ENCODE measurements around the gene DMBT1.

Gene DMBT1

DNA sequence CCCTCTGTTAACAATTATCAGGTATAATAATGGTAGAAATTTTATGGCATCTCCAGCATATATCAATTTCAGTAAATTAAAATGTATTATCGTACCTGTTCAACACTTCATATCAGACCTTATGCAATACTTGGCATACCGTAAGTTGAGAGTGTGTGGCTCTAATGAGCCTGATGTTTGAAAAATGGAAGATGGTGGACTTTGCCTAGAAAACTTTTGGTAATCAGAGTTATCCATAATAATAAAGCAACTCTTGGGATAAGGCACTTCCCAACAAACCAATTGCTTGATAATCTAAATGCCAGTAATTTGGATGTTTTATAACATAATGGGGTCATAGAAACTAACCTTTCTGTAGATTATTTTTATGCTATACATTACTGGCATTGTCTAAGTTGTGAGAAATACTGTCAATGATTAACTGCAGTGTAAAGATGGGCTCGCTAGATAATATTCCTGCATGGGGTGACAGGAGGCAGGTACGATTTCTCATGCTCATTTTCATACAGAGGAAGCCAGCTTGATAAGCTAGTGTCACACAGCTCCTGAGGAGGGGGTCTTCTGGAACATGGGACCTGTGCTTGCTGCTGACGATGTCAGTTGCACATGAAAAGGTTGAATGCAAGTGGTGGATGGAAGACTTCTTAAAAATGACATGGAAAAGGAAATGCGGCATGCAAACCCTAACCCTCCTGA is 27.8 kb upstream of the DMBT1 start:
- Mint-ChIP-seq H3K4me3 (no peak overlapping the region), H3K36me3 (no peaks in the 10 kb centered on the region), H3K9me3 (no peaks in the 10 kb centered on the region), H3K4me1 (peaks cover 10% of the 10 kb centered on the region), H3K27ac (no peak overlapping the region)
- ATAC-seq (no peak), DNase-seq (ENCODE audit: low spot score in 2 of 2) (no peak)

DNA sequence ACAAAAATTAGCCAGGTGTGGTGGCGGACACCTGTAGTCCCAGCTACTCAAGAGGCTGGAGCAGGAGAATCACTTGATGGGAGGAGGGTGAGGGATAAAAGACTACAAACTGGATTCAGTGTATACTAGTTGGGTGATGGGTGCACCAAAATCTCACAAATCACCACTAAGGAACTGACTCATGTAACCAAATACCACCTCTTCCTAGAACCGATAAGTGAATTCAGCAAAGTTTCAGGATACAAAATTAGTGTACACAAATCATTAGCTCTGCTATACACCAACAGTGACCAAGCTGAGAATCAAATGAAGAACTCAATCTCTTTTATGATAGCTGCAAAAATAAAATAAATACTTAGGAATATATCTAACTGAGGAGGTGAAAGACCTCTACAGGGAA is 23.0 kb upstream of the DMBT1 start:
- Mint-ChIP-seq H3K27ac (no peak overlapping the region), H3K36me3 (no peaks in the 10 kb centered on the region), H3K9me3 (no peaks in the 10 kb centered on the region), H3K4me1 (peaks cover 32% of the 10 kb centered on the region), H3K4me3 (no peak overlapping the region)
- ATAC-seq (peak; percentile 77), DNase-seq (ENCODE audit: low spot score in 2 of 2) (no peak)

DNA sequence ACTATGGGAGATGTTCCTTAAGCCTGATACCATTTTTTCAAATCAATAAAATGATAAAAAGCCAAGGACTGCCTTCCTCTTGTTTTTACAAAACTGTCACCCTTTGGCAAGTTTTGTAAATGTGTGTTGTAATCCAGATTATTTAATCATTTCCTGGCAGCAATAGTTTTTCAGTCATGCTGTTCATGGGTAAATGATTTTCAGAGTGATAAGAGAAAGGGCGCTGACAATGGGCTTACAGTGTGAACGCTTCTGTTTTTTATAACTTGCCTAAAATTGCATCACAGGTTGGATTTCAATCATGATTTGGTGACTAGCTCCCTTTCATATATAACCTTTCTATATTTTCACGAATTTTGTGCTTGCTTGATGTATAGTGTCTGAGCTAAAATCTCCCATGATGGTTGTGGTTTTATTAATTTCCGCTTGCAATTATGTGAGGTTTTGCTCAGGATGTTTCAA is 19.0 kb upstream of the DMBT1 start:
- no peak overlapping the region for H3K27ac Mint-ChIP-seq
- peaks cover 58% of the 10 kb centered on the region for H3K4me1 Mint-ChIP-seq
- no peaks in the 10 kb centered on the region for H3K36me3 Mint-ChIP-seq
- ATAC-seq (peak; percentile 72), DNase-seq (ENCODE audit: low spot score in 2 of 2) (no peak)
- no peak overlapping the region for H3K4me3 Mint-ChIP-seq
- H3K9me3 Mint-ChIP-seq, result no peaks in the 10 kb centered on the region

DNA sequence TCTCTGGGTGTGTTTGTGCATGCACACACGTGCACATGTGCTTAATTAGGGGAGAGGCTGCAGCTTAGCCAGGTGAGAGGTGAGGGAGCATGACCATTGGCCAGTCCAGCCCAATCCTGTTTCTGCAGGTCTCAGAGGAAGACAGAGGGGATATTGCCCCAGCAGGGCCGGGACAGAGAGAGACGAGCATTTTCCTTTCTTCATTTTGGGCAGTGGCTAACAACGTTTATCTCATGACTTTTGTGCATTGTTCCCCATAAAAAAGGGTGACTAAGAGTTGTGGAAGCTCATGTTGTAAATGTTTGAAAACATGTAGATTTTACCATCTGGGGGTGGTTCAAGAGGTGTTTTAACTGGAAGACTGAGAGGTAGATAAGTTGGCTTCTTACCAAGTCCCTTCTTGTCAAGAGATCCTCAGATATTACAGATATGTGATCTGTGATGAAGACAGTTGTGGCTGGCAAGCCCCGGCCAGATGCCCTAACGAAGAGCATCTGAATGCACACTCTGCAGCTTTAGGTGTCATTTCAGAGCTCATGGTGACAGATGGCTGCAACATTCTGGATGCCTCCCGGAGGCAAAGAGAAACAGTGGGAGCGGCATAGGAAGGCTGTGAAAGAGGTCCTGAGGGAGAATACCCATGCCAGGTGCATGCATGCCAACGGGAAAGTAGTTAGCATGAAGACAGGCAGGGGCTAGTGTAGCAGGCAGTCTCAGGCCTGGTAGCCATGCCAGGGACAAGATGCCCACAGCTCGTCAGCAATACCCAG is 16.7 kb upstream of the DMBT1 start:
- ATAC-seq, result peak; percentile 14
- peak overlapping the region; percentile 6 for H3K4me3 Mint-ChIP-seq
- peak overlapping the region; percentile 11 for H3K27ac Mint-ChIP-seq
- DNase-seq (ENCODE audit: low spot score in 2 of 2), result no peak
- H3K4me1 Mint-ChIP-seq, result peaks cover 49% of the 10 kb centered on the region
- H3K9me3 Mint-ChIP-seq, result no peaks in the 10 kb centered on the region
- H3K36me3 Mint-ChIP-seq, result no peaks in the 10 kb centered on the region

DNA sequence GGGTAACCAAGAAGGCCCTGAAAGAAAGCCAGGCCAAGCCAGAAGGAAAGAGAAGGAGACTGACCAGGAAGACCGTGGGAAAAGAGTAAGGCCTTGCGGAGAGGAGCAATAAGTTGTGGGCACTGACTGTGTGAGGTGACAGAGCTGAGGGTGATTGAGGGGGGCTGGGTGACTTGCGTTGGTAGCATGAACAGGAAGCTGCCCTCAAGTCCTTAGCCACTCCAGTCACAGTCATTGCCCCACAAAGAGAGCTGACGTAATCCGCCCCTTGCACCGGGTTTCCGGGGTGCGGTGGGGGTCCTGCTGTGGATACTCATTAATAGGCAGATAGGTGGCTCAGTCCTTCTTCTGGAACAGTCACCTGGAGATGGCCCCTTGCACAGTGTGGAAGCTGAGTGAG is 16.1 kb upstream of the DMBT1 start:
- H3K4me3 Mint-ChIP-seq, result no peak overlapping the region
- peaks cover 44% of the 10 kb centered on the region for H3K4me1 Mint-ChIP-seq
- DNase-seq (ENCODE audit: low spot score in 2 of 2), result no peak
- H3K36me3 Mint-ChIP-seq, result no peaks in the 10 kb centered on the region
- H3K9me3 Mint-ChIP-seq, result no peaks in the 10 kb centered on the region
- peak; percentile 87 for ATAC-seq
- H3K27ac Mint-ChIP-seq, result no peak overlapping the region

DNA sequence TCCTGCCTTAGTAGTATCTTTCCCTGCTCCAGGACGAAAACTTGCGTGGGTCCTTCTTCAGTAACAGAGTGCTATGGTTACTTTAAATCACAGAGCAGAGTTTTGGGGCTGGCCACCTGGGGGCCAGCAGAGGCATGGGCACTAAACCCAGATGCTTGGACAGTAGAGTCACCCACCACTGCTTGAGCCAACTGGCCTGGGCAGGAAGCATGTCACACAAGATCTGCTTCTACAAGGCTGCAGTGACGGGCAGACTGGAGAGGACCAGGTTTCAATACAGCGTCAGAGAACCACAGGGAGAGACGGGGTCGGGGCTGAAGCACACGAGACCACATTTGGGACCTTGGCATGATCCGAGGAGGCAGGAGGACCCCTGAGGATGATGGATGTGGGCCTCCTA is 14.3 kb upstream of the DMBT1 start:
- no peak for ATAC-seq
- Mint-ChIP-seq H3K9me3 (no peaks in the 10 kb centered on the region), H3K27ac (no peak overlapping the region)

DNA sequence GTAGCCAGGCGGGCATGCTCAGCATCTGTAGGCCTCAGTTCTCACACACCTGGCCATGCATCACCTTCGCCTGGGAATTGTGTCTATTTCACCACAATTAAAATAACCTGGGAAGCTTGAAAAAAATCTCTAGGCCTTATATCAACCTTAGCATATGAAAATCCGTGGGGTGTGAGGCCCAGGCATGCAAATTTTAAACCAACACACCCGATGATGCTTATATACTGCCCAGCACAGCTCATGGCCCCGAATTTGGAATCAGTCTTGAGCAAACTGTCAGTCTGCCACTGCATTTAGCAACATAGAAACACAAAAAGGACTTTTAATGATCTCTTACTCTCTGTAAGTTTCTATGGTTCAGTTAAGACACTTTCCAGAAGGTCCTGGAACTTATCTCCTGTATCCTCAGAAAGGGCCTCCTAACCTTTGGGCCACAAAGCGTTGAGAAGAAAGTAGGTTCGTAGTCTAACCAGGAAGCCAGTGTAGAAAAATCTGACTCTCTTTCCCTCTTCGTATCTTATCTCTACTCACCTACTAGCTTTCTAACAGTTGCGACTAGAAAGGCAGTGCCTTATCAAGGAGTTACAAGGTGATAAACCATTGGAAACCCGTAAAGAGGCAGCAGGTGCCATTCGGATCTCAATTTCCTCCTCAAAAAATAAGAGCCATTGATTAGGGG is 12.0 kb upstream of the DMBT1 start:
- ATAC-seq (no peak), DNase-seq (ENCODE audit: low spot score in 2 of 2) (no peak)
- Mint-ChIP-seq H3K27ac (no peak overlapping the region), H3K9me3 (no peaks in the 10 kb centered on the region), H3K4me3 (no peak overlapping the region), H3K4me1 (peaks cover 38% of the 10 kb centered on the region), H3K36me3 (no peaks in the 10 kb centered on the region)

More for the DNA sequence above, 14.3 kb upstream of the DMBT1 start:
- DNase-seq (ENCODE audit: low spot score in 2 of 2), result no peak
- no peaks in the 10 kb centered on the region for H3K36me3 Mint-ChIP-seq
- H3K4me1 Mint-ChIP-seq, result peaks cover 37% of the 10 kb centered on the region
- no peak overlapping the region for H3K4me3 Mint-ChIP-seq

DNA sequence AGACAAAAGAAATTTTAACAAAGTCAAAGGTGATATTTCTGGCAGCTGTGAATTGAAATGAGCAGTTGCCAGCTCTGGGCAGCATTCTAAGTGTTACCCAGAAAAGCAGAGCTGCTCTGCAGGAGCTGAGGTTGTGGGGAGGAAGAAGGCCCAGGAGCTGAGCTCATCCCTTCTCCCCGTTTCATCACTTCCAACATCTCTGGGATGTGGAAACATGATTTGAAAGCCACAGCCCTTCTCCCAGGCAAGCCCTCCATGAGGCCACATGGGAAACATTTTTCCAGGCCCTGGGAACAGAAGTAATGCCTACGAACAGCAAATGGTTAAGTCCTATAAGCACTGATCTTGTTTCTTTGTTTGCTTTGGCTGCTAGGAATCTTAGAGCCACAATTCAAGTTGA is 10.9 kb upstream of the DMBT1 start:
- no peak overlapping the region for H3K27ac Mint-ChIP-seq
- H3K9me3 Mint-ChIP-seq, result no peaks in the 10 kb centered on the region
- H3K4me1 Mint-ChIP-seq, result peaks cover 27% of the 10 kb centered on the region
- no peak overlapping the region for H3K4me3 Mint-ChIP-seq
- DNase-seq (ENCODE audit: low spot score in 2 of 2) (no peak), ATAC-seq (no peak)
- H3K36me3 Mint-ChIP-seq, result no peaks in the 10 kb centered on the region

DNA sequence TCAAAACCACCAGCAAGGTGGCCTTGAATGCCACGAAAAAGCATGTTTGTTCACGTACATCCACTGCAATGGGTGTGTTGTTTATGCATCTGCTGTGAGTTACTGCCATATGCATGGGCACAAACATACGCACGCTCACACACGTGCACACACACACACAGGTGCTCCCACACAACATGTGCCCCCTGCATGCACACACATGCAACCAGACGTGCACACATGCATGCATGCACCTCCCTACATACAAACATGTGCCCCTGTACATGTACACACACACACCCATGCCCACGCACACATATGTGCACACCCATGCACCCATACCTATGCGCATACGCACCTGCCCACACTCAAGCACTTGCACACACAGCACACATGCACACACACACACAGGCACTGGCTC is 10.1 kb upstream of the DMBT1 start:
- DNase-seq (ENCODE audit: low spot score in 2 of 2) (no peak), ATAC-seq (no peak)
- no peak overlapping the region for H3K27ac Mint-ChIP-seq
- H3K4me3 Mint-ChIP-seq, result no peak overlapping the region
- H3K4me1 Mint-ChIP-seq, result peaks cover 22% of the 10 kb centered on the region
- no peaks in the 10 kb centered on the region for H3K9me3 Mint-ChIP-seq
- no peaks in the 10 kb centered on the region for H3K36me3 Mint-ChIP-seq

DNA sequence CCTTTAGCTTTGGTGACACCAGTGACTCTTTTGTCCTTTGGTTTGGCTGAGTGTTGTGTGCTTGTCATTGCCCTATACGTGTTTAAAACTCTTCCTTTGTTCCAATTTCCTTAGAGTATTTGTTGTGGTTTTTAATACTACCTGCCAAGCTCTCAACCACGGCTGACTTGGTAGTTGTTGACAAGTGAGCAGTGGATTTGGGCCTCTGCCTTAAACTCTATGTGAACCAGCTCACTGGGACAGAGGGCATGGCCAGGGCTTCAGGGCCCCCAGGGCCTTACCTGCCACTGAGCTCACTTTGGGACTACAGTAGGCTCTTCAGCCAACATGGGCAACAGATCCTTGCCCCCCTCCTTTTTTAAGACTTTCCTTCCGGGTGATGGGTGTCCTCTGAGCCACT is 9.6 kb upstream of the DMBT1 start:
- Mint-ChIP-seq H3K9me3 (no peaks in the 10 kb centered on the region), H3K4me3 (no peak overlapping the region), H3K36me3 (no peaks in the 10 kb centered on the region), H3K4me1 (peaks cover 22% of the 10 kb centered on the region), H3K27ac (no peak overlapping the region)
- no peak for DNase-seq (ENCODE audit: low spot score in 2 of 2)
- peak; percentile 12 for ATAC-seq

DNA sequence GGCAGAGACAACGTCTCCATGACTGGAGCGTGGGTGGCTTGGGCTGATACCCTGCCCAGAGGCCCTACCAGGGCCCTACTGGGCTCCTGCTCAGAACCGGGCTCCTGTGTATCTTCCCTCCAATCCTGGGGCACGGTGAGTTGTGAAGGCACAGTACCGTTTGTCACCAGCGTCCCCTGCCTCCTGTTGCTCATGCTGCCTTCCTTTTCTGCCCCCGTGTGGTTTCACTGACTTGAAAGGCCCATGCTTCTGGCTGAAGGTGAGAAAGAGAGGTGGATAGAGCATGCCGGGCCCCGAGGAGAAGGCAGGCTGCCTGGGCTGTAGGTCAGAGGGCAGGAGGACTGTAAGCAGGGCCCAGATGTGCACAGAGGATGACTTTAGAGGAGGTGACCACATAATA is 9.1 kb upstream of the DMBT1 start:
- peak; percentile 94 for ATAC-seq
- Mint-ChIP-seq H3K27ac (no peak overlapping the region), H3K4me1 (peaks cover 22% of the 10 kb centered on the region), H3K36me3 (no peaks in the 10 kb centered on the region), H3K9me3 (no peaks in the 10 kb centered on the region), H3K4me3 (no peak overlapping the region)
- DNase-seq (ENCODE audit: low spot score in 2 of 2), result peak in 1 of 2 donors; percentile 30

DNA sequence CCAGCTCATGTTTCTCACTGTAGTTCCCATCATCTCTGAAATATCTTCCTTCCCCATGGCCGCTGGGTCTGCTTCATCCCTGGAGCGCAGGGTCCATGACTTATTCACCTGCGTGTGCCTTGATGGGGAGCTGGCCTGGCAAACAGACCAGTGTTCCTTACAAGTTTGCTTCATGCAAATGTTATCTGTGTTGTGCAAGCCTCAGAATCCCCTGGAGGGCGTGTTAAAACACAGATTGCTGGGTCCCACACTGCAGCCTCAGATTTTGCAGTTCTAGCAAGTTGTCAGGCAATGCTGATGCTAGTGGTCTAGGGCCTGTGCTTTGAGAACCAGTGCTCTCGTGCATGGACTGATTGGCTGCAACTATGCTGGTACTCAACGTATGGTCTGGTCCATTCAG is 7.2 kb upstream of the DMBT1 start:
- Mint-ChIP-seq H3K36me3 (no peaks in the 10 kb centered on the region), H3K9me3 (no peaks in the 10 kb centered on the region), H3K4me3 (no peak overlapping the region), H3K27ac (no peak overlapping the region), H3K4me1 (peaks cover 26% of the 10 kb centered on the region)
- DNase-seq (ENCODE audit: low spot score in 2 of 2) (no peak), ATAC-seq (no peak)

DNA sequence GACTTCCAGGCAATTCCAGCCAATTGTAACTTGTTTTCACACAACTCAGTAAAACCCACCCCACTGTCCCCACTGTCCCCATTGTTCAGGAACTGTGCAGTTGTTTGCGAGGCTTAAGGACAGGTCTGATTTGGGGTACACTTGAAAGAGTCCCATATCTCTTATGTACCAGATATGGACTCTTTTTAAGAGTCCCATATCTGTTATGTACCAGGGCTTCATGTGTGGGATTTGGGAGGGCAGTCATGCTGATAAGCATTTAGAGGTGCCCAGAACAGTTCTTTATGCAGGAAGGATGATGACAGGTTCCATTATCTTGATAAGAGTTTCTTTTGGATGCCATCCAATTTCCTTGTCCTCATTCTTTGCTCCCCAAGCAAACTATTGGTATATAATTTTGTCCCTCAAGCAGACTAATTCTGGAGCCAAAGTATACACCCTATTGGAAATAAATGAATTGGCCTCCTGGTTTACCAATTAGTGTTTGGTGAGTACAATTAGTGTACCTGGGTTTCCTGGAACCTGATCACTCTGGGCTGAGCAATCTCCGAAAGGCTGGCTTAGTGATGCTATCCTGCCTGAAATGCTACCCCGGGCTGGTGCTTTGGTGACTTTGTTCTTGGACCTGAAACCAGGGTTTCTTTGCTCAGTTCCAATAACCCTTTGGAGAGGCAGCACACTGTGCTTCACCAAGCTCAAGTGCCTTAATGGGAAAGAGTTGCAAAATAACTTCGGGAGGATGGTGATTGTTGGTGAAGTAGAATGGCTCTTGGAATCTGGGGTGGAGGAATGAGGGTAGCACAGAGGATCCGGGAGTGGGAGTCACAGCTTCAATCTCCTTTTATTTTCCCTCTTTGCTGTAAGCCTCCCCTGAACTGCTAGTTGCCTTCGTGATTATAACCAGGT is 6.2 kb upstream of the DMBT1 start:
- H3K36me3 Mint-ChIP-seq, result no peaks in the 10 kb centered on the region
- peaks cover 36% of the 10 kb centered on the region for H3K4me1 Mint-ChIP-seq
- H3K4me3 Mint-ChIP-seq, result no peak overlapping the region
- no peaks in the 10 kb centered on the region for H3K9me3 Mint-ChIP-seq
- no peak overlapping the region for H3K27ac Mint-ChIP-seq
- ATAC-seq, result no peak
- DNase-seq (ENCODE audit: low spot score in 2 of 2), result no peak

DNA sequence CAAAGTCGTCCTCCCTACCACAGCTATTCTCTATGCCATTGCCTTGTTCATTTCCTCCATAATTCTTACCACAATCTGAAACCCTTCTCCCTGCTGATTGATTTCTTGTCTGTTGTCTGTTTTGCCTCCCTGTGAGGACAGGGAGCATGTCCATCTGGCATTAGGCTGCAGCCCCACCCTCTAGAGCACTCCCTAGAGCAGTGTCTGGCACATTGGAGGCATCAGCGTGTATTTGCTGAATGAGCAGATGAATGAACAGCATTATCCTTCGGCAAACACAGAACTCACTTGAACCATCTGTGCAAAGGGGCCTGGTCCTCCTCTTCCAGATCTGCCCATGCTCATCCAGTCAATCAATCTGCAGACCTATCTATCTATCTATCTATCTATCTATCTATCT is 5.1 kb upstream of the DMBT1 start:
- Mint-ChIP-seq H3K36me3 (no peaks in the 10 kb centered on the region), H3K4me3 (no peak overlapping the region), H3K4me1 (peaks cover 40% of the 10 kb centered on the region), H3K27ac (no peak overlapping the region), H3K9me3 (no peaks in the 10 kb centered on the region)
- ATAC-seq (no peak), DNase-seq (ENCODE audit: low spot score in 2 of 2) (no peak)

DNA sequence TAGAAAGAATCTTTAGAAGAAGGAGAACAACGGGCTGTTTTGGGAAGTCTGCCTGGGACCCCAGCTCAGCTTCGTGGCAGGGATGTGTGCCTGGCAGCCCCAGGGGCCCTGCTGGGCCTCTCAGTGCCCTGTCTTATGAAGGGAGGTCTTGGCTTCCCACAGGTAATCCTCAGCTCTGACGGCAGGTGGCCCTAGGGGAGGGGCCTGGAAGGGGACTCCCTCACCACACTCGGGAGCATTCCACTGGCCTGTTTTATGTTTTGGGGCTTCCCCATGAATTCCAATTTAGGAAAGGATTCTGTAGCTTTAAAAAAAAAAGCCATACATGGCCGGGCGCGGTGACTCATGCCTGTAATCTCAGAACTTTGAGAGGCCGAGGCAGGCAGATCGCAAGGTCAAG is 3.0 kb upstream of the DMBT1 start:
- no peak overlapping the region for H3K27ac Mint-ChIP-seq
- no peak overlapping the region for H3K4me3 Mint-ChIP-seq
- H3K36me3 Mint-ChIP-seq, result no peaks in the 10 kb centered on the region
- H3K9me3 Mint-ChIP-seq, result no peaks in the 10 kb centered on the region
- DNase-seq (ENCODE audit: low spot score in 2 of 2), result no peak
- ATAC-seq, result no peak
- peaks cover 36% of the 10 kb centered on the region for H3K4me1 Mint-ChIP-seq
